GM12873 (cell line): ENCODE measurements around the gene ASPG.

Source experiments
- TF ChIP-seq, protein P1 (sequence below): IDR thresholded peaks from 2 replicates; pipeline ENCODE4 v1.5.1; 2012; ENCODE audit warnings: low read depth, mild to moderate bottlenecking, moderate library complexity, low read length, control low read depth; ENCODE audit not compliant: insufficient read depth; ENCODE audit errors: missing control alignments

The ASPG gene

GRCh38 chr14:104091061-104091926, 5.8 kb downstream of the ASPG start:
- TF ChIP-seq, protein P1, sequence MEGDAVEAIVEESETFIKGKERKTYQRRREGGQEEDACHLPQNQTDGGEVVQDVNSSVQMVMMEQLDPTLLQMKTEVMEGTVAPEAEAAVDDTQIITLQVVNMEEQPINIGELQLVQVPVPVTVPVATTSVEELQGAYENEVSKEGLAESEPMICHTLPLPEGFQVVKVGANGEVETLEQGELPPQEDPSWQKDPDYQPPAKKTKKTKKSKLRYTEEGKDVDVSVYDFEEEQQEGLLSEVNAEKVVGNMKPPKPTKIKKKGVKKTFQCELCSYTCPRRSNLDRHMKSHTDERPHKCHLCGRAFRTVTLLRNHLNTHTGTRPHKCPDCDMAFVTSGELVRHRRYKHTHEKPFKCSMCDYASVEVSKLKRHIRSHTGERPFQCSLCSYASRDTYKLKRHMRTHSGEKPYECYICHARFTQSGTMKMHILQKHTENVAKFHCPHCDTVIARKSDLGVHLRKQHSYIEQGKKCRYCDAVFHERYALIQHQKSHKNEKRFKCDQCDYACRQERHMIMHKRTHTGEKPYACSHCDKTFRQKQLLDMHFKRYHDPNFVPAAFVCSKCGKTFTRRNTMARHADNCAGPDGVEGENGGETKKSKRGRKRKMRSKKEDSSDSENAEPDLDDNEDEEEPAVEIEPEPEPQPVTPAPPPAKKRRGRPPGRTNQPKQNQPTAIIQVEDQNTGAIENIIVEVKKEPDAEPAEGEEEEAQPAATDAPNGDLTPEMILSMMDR, result no peak

GRCh38 chr14:104091927-104092771, 6.6 kb downstream of the ASPG start:
- TF ChIP-seq, protein P1, result no peak

DNA sequence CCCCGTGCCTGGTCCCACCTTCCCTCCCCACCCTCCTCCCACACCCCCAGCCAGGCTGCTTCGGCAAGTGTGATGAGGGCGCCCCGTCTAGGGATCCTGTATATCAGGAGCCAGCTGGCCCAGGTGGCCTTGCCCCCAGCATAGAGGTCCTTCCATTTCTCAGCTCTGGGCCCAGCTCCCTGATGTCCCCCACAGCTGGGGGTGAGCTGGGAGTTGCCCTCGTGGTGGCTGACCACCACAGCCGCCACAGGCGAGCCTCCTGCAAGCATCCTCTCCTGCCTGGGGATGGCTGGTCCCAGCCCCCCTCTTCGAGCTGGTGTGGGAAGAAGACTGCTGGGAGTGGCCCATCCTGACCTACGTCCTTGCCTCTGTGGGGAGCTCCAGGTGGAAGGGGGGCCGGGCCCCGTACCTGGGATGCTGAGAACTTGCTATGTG, 7.4 kb downstream of the ASPG start:
- TF ChIP-seq, protein P1, result no peak

GRCh38 chr14:104093366-104094055, 8.0 kb downstream of the ASPG start:
- TF ChIP-seq, protein P1, result no peak

GRCh38 chr14:104094056-104094708, 8.7 kb downstream of the ASPG start:
- TF ChIP-seq, protein P1, result no peak

DNA sequence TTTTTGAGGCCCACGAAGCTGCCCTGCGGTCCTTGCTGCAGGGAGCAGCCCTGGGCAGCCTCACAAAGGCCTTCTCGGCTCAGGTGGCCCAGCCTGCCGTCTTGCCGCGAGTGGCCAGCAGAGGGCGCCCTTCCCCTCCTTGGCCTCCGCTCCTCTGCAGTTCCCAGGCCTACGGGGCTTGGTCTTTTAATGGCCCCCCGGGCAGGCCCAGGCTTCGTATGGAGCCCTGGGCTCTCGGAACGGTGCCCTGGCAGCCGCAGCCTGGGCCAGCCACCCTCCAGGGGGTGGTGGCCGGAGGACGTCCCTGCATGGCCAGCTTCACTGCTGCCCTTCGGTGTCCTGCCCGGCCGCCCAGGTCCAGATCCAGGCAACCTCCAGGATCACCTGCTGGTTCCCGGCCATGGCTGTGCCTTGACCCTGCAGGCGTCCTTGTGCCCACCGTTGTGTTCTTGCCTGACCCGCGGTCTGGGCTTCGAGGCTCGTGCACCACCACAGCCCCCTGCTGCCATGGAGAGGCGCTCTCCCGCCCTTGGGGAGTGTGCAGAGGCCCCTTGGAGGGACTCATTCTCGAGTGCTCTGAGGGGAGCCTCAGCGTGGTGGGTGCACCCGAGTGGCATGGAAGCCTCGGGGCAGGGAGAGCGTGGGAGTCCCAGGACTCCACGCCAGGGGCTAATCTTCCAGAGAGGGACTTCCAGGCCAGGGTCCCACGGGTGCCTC, 9.4 kb downstream of the ASPG start:
- TF ChIP-seq, protein P1, result peak; percentile 94
